Activated T-cell treated with anti-CD3 and anti-CD28 coated beads, Interleukin-2, amount 50 U/mL, for 1 hour (primary cell): ENCODE measurements around the gene C12orf57.

Experiments used
- DNase-seq: peaks from one replicate; pipeline ENCODE4 v3.0.0-alpha.2; 2020

The C12orf57 gene

GRCh38 chr12:6954316-6955107 lies 10.7 kb downstream of the C12orf57 start:
- DNase-seq: peak; percentile 42

- no peak for DNase-seq
Measured at GRCh38 chr12:6955108-6956020, 11.5 kb downstream of the C12orf57 start.

- no peak for DNase-seq
Measured at GRCh38 chr12:6956021-6956727, 12.4 kb downstream of the C12orf57 start.

- DNase-seq: peak; percentile 48
Measured at GRCh38 chr12:6957151-6957701, 13.4 kb downstream of the C12orf57 start.

- DNase-seq: peak; percentile 49
Measured at GRCh38 chr12:6957741-6958608, 14.2 kb downstream of the C12orf57 start.

- DNase-seq: peak; percentile 38
Measured at GRCh38 chr12:6958609-6959057, 14.8 kb downstream of the C12orf57 start.

- peak; percentile 72 for DNase-seq
Measured at GRCh38 chr12:6959058-6959804, 15.4 kb downstream of the C12orf57 start.

- no peak for DNase-seq
Measured at GRCh38 chr12:6959805-6960592, 16.2 kb downstream of the C12orf57 start.

- peak; percentile 38 for DNase-seq
Measured at GRCh38 chr12:6960593-6961277, 16.9 kb downstream of the C12orf57 start.

- DNase-seq: peak; percentile 89
Measured at GRCh38 chr12:6961278-6961694, 17.5 kb downstream of the C12orf57 start.

GRCh38 chr12:6961695-6962284 lies 18.0 kb downstream of the C12orf57 start:
- no peak for DNase-seq

- DNase-seq: peak; percentile 39
Measured at GRCh38 chr12:6962285-6963015, 18.6 kb downstream of the C12orf57 start.

- no peak for DNase-seq
Measured at GRCh38 chr12:6963016-6963731, 19.4 kb downstream of the C12orf57 start.

GRCh38 chr12:6963791-6964413 lies 20.1 kb downstream of the C12orf57 start:
- no peak for DNase-seq

- DNase-seq: no peak
Measured at GRCh38 chr12:6964605-6965025, 20.8 kb downstream of the C12orf57 start.

- peak; percentile 85 for DNase-seq
Measured at GRCh38 chr12:6965026-6965661, 21.3 kb downstream of the C12orf57 start.

- DNase-seq: no peak
Measured at GRCh38 chr12:6965714-6966113, 21.9 kb downstream of the C12orf57 start.
